ENCODE results near the gene TRIP6. TPM values are rescaled to one million over a fixed set of nuclear protein-coding genes. Genes with fewer than 3 reads are reported as not detected.

TRIP6 gene, protein sequence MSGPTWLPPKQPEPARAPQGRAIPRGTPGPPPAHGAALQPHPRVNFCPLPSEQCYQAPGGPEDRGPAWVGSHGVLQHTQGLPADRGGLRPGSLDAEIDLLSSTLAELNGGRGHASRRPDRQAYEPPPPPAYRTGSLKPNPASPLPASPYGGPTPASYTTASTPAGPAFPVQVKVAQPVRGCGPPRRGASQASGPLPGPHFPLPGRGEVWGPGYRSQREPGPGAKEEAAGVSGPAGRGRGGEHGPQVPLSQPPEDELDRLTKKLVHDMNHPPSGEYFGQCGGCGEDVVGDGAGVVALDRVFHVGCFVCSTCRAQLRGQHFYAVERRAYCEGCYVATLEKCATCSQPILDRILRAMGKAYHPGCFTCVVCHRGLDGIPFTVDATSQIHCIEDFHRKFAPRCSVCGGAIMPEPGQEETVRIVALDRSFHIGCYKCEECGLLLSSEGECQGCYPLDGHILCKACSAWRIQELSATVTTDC
- polyA plus RNA-seq, result 10 to 100 TPM in 3 of 4 donors, 1 to 10 TPM in 1; 3.4 to 35.7 (median 16.7) TPM
- long read RNA-seq, donor 1, transcript TRIP6-201 (9 exons, 1,942 nt), result major isoform, 11 of 27 reads
- long read RNA-seq, donor 1, partial matches to known transcripts, result 15 of 27 reads
- long read RNA-seq, donor 1, other reads (novel, unspliced or antisense), result 0 of 27 reads
- long read RNA-seq, donor 2, partial matches to known transcripts, result 0 of 3 reads
- long read RNA-seq, donor 2, other reads (novel, unspliced or antisense), result 0 of 3 reads
- long read RNA-seq, donor 3, partial matches to known transcripts, result 20 of 26 reads
- long read RNA-seq, donor 3, other reads (novel, unspliced or antisense), result 0 of 26 reads
- long read RNA-seq, donor 4, result 0 reads
- long read RNA-seq, donor 5, partial matches to known transcripts, result 5 of 7 reads
- long read RNA-seq, donor 5, other reads (novel, unspliced or antisense), result 0 of 7 reads
- long read RNA-seq, donor 6, partial matches to known transcripts, result 18 of 21 reads
- long read RNA-seq, donor 6, other reads (novel, unspliced or antisense), result 0 of 21 reads
- long read RNA-seq, donor 7, transcript TRIP6-201 (9 exons, 1,942 nt), result major isoform, 19 of 48 reads
- long read RNA-seq, donor 7, partial matches to known transcripts, result 27 of 48 reads
- long read RNA-seq, donor 7, other reads (novel, unspliced or antisense), result 0 of 48 reads
- long read RNA-seq, donor 8, partial matches to known transcripts, result 0 of 1 reads
- long read RNA-seq, donor 8, other reads (novel, unspliced or antisense), result 0 of 1 reads
- long read RNA-seq, donor 9, result 0 reads
- long read RNA-seq, donor 10, transcript TRIP6-201 (9 exons, 1,942 nt), result major isoform, 10 of 20 reads
- long read RNA-seq, donor 10, partial matches to known transcripts, result 9 of 20 reads
- long read RNA-seq, donor 10, other reads (novel, unspliced or antisense), result 0 of 20 reads

- Histone ChIP-seq H3K27me3 (ENCODE audit: control insufficient read depth in 3 of 3, insufficient read depth in 3 of 3, low read length in 3 of 3) (no peaks in the 10 kb centered on the region), H3K4me3 (ENCODE audit: low read depth in 1 of 3, low read length in 3 of 3) (peak within 1 kb of the TSS; percentile 47 to 92 (median 79)), H3K4me1 (ENCODE audit: control insufficient read depth in 3 of 3, insufficient read depth in 2 of 3, low read depth in 1 of 3, low read length in 2 of 3) (peaks cover 4 to 17% (median 4%) of the 10 kb centered on the region in 3 donors), H3K27ac (ENCODE audit: low read depth in 1 of 3, low read length in 2 of 3) (peak within 1 kb of the TSS; percentile 64 to 94 (median 91)), H3K9me3 (ENCODE audit: control insufficient read depth in 2 of 2, insufficient read depth in 1 of 2, low read depth in 1 of 2, low read length in 1 of 2) (no peaks in the 10 kb centered on the region), H3K36me3 (ENCODE audit: control insufficient read depth in 3 of 3, insufficient read depth in 2 of 3, low read depth in 1 of 3, low read length in 3 of 3) (peaks cover 0 to 55% (median 0%) of the 10 kb centered on the region in 3 donors)
- 3 to 7% (median 3%) methylated on average over 31 to 42 of the region's 42 CpGs for WGBS, 3 donors
- no peak for FAIRE-seq
- DNase-seq, result peak; percentile 42 to 92
Measured at GRCh38 chr7:100867040-100867775, at the start of gene TRIP6. Gene TRIP6 (plus strand): TSS chr7:100867387. CDS start chr7:100867498, 111 bp downstream.

DNA sequence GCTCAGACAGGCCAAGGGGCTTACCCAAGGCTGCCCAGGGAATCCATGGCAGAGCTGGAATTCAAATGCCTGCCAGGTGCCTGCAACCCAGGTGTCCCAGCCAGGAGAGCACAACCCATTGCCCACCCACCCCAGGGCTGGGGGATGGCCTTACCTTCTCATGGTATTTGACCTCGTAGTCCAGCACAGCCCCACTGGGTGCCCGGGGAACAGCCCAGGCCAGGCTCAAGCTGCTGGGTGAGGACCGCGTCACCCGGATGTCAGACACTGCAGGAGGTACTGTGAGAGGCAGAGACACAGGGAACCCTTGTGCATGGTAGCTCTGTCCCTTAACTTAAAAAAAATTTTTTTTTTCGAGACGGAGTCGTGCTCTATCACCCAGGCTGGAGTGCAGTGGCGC is 48.8 kb upstream of the TRIP6 start:
- WGBS, 3 donors, result 92 to 93% (median 92%) methylated on average over 9 of the region's 9 CpGs
- no peak overlapping the region for H3K27ac ChIP-seq (ENCODE audit: low read depth in 1 of 3, low read length in 2 of 3)
- DNase-seq (no peak), FAIRE-seq (no peak)
- no peaks in the 10 kb centered on the region for H3K27me3 ChIP-seq (ENCODE audit: control insufficient read depth in 3 of 3, insufficient read depth in 3 of 3, low read length in 3 of 3)
- H3K4me1 ChIP-seq (ENCODE audit: control insufficient read depth in 3 of 3, insufficient read depth in 2 of 3, low read depth in 1 of 3, low read length in 2 of 3), result no peaks in the 10 kb centered on the region
- no peak overlapping the region for H3K4me3 ChIP-seq (ENCODE audit: low read depth in 1 of 3, low read length in 3 of 3)
- peaks cover 0 to 90% (median 4%) of the 10 kb centered on the region in 3 donors for H3K36me3 ChIP-seq (ENCODE audit: control insufficient read depth in 3 of 3, insufficient read depth in 2 of 3, low read depth in 1 of 3, low read length in 3 of 3)
- no peaks in the 10 kb centered on the region for H3K9me3 ChIP-seq (ENCODE audit: control insufficient read depth in 2 of 2, insufficient read depth in 1 of 2, low read depth in 1 of 2, low read length in 1 of 2)

GRCh38 chr7:100818825-100819224 is 48.4 kb upstream of the TRIP6 start:
- Histone ChIP-seq H3K27ac (ENCODE audit: low read depth in 1 of 3, low read length in 2 of 3) (no peak overlapping the region), H3K4me1 (ENCODE audit: control insufficient read depth in 3 of 3, insufficient read depth in 2 of 3, low read depth in 1 of 3, low read length in 2 of 3) (no peaks in the 10 kb centered on the region), H3K36me3 (ENCODE audit: control insufficient read depth in 3 of 3, insufficient read depth in 2 of 3, low read depth in 1 of 3, low read length in 3 of 3) (peaks cover 0 to 90% (median 2%) of the 10 kb centered on the region in 3 donors), H3K9me3 (ENCODE audit: control insufficient read depth in 2 of 2, insufficient read depth in 1 of 2, low read depth in 1 of 2, low read length in 1 of 2) (no peaks in the 10 kb centered on the region), H3K27me3 (ENCODE audit: control insufficient read depth in 3 of 3, insufficient read depth in 3 of 3, low read length in 3 of 3) (no peaks in the 10 kb centered on the region), H3K4me3 (ENCODE audit: low read depth in 1 of 3, low read length in 3 of 3) (no peak overlapping the region)
- no peak for DNase-seq
- FAIRE-seq, result no peak
- WGBS, 3 donors, result 81 to 91% (median 86%) methylated on average over 6 of the region's 6 CpGs

DNA sequence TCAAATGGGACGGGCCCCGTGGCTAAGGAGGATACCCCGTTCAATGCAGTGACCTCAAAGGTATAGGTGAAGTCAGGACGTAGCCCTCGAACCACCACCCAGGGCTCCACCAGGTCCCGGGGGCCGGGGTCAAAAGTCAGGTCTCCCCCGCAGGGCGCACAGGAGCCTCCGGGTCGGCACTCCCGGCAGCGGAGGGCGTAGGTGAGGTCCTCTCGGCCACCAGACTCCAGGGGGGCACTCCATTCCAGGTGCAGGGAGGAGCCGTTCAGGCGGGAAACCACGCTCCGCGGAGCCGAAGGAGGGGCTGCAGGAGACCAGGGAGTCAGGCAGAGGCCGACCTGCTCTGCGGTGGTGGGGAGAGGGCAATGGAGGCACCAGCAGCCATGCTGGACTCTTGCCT is 47.6 kb upstream of the TRIP6 start:
- H3K4me3 ChIP-seq (ENCODE audit: low read depth in 1 of 3, low read length in 3 of 3), result no peak overlapping the region
- WGBS, 3 donors, result 93 to 96% (median 94%) methylated on average over 23 of the region's 23 CpGs
- no peak for FAIRE-seq
- H3K27ac ChIP-seq (ENCODE audit: low read depth in 1 of 3, low read length in 2 of 3), result no peak overlapping the region
- H3K36me3 ChIP-seq (ENCODE audit: control insufficient read depth in 3 of 3, insufficient read depth in 2 of 3, low read depth in 1 of 3, low read length in 3 of 3), result peaks cover 0 to 91% (median under 1%) of the 10 kb centered on the region in 3 donors
- DNase-seq, result no peak
- no peaks in the 10 kb centered on the region for H3K9me3 ChIP-seq (ENCODE audit: control insufficient read depth in 2 of 2, insufficient read depth in 1 of 2, low read depth in 1 of 2, low read length in 1 of 2)
- no peaks in the 10 kb centered on the region for H3K27me3 ChIP-seq (ENCODE audit: control insufficient read depth in 3 of 3, insufficient read depth in 3 of 3, low read length in 3 of 3)
- no peaks in the 10 kb centered on the region for H3K4me1 ChIP-seq (ENCODE audit: control insufficient read depth in 3 of 3, insufficient read depth in 2 of 3, low read depth in 1 of 3, low read length in 2 of 3)

DNA sequence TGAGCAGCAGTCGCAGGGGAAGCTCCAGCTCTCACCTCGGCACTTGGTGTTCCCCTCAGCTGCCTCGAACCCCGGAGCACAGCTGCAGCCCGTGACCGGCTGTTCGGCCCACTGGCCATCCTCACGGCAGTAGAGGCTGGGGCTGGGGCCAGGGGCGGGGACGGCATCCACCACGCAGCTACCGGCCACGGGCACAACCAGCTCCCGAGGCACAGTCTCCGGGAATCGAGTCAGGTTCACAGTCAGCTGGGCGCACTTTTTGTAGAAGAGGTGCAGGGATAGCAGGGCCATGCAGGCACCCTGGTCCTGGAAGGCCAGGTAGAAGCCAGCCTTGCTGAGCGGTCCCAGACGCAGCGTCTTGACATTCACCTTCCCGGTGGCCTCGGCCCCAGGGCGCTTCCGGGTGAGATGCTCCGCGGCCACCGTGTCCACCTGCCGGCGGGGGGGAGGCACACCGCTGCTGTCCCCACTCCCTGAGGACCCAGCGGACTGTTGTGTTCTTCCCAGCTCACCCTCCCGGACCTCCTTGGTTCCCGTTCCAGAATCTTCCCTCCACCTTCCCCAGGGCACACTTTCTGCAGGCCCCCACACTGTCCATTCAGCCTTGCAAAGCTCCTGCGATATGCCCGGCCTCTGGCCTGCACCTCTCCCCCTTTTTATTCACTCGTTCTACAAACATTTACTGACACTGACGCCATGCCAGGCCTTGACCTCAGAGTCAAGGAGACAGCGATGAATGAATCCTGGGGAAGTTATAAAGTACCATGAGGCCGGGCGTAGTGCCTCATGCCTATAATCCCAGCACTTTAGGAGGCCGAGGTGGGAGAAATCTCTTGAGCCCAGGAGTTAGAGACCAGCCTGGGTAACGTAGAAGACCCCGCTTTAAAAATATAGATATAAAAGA is 44.7 kb upstream of the TRIP6 start:
- H3K36me3 ChIP-seq (ENCODE audit: control insufficient read depth in 3 of 3, insufficient read depth in 2 of 3, low read depth in 1 of 3, low read length in 3 of 3), result peaks cover 0 to 67% (median 0%) of the 10 kb centered on the region in 3 donors
- no peaks in the 10 kb centered on the region for H3K27me3 ChIP-seq (ENCODE audit: control insufficient read depth in 3 of 3, insufficient read depth in 3 of 3, low read length in 3 of 3)
- FAIRE-seq (no peak), DNase-seq (no peak)
- 92 to 95% (median 92%) methylated on average over 39 to 43 of the region's 43 CpGs for WGBS, 3 donors
- H3K4me1 ChIP-seq (ENCODE audit: control insufficient read depth in 3 of 3, insufficient read depth in 2 of 3, low read depth in 1 of 3, low read length in 2 of 3), result peaks cover 0 to 9% (median 0%) of the 10 kb centered on the region in 3 donors
- no peak overlapping the region for H3K27ac ChIP-seq (ENCODE audit: low read depth in 1 of 3, low read length in 2 of 3)
- no peaks in the 10 kb centered on the region for H3K9me3 ChIP-seq (ENCODE audit: control insufficient read depth in 2 of 2, insufficient read depth in 1 of 2, low read depth in 1 of 2, low read length in 1 of 2)
- H3K4me3 ChIP-seq (ENCODE audit: low read depth in 1 of 3, low read length in 3 of 3), result no peak overlapping the region

DNA sequence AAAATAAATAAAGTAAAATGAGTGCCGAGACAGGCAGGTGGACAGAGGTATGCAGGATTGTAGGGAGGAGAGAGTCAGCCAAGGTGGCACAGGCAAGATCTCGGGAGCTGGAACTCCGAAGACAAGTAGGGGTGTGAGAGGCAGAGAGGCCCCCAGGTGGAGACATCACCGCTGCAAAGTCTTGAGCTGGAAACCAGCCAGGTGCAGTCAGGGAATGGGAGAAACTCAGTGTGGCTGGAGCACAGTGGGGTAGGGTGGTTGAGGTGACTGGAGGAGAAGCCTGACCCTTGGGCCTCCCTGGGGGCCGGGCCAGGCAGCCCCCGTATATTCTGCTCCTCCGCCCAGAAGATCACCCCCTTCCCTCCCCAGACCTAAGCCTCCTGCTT is 44.1 kb upstream of the TRIP6 start:
- WGBS, 3 donors, result 69 to 82% (median 79%) methylated on average over 7 of the region's 7 CpGs
- Histone ChIP-seq H3K4me1 (ENCODE audit: control insufficient read depth in 3 of 3, insufficient read depth in 2 of 3, low read depth in 1 of 3, low read length in 2 of 3) (peaks cover 0 to 9% (median 0%) of the 10 kb centered on the region in 3 donors), H3K4me3 (ENCODE audit: low read depth in 1 of 3, low read length in 3 of 3) (no peak overlapping the region), H3K36me3 (ENCODE audit: control insufficient read depth in 3 of 3, insufficient read depth in 2 of 3, low read depth in 1 of 3, low read length in 3 of 3) (peaks cover 0 to 63% (median 0%) of the 10 kb centered on the region in 3 donors), H3K27ac (ENCODE audit: low read depth in 1 of 3, low read length in 2 of 3) (no peak overlapping the region), H3K9me3 (ENCODE audit: control insufficient read depth in 2 of 2, insufficient read depth in 1 of 2, low read depth in 1 of 2, low read length in 1 of 2) (no peaks in the 10 kb centered on the region), H3K27me3 (ENCODE audit: control insufficient read depth in 3 of 3, insufficient read depth in 3 of 3, low read length in 3 of 3) (no peaks in the 10 kb centered on the region)
- DNase-seq (no peak), FAIRE-seq (no peak)

- DNase-seq, result no peak
- peaks cover 0 to 59% (median 0%) of the 10 kb centered on the region in 3 donors for H3K36me3 ChIP-seq (ENCODE audit: control insufficient read depth in 3 of 3, insufficient read depth in 2 of 3, low read depth in 1 of 3, low read length in 3 of 3)
- H3K27ac ChIP-seq (ENCODE audit: low read depth in 1 of 3, low read length in 2 of 3), result no peak overlapping the region
- H3K4me1 ChIP-seq (ENCODE audit: control insufficient read depth in 3 of 3, insufficient read depth in 2 of 3, low read depth in 1 of 3, low read length in 2 of 3), result peaks cover 0 to 11% (median 0%) of the 10 kb centered on the region in 3 donors
- H3K27me3 ChIP-seq (ENCODE audit: control insufficient read depth in 3 of 3, insufficient read depth in 3 of 3, low read length in 3 of 3), result no peaks in the 10 kb centered on the region
- FAIRE-seq, result no peak
- 92 to 96% (median 92%) methylated on average over 26 to 31 of the region's 31 CpGs for WGBS, 3 donors
- H3K4me3 ChIP-seq (ENCODE audit: low read depth in 1 of 3, low read length in 3 of 3), result no peak overlapping the region
- no peaks in the 10 kb centered on the region for H3K9me3 ChIP-seq (ENCODE audit: control insufficient read depth in 2 of 2, insufficient read depth in 1 of 2, low read depth in 1 of 2, low read length in 1 of 2)
Measured at GRCh38 chr7:100823534-100823933, 43.7 kb upstream of the TRIP6 start.
